Cardiac fibroblast (primary cell): ENCODE results near the gene BOK.
A peak's percentile ranks its signal among the peaks of the same experiment; 100 is the strongest.

ENCODE experiments used
- DNase-seq, 2 donors: peaks; one replicate each; pipeline versions ENCODE4 v3.0.0 to v3.0.0-alpha.2; 2010; ENCODE audit warnings: low read depth in 2 of 2
- H3K4me3 ChIP-seq, 2 donors: replicated peaks in 1 of 2; 1 replicate in 1 of 2; 2 replicates in 1 of 2; pipeline ENCODE4 v1.5.1; 2011; ENCODE audit warnings: low read depth in 2 of 2, low read length in 2 of 2, mild to moderate bottlenecking in 2 of 2, moderate library complexity in 1 of 2
- TF ChIP-seq, protein P1 (sequence below): IDR thresholded peaks from one replicate; pipeline ENCODE4 v1.5.1; 2011; ENCODE audit warnings: low read depth, mild to moderate bottlenecking, low read length, inconsistent platforms

Gene BOK, protein sequence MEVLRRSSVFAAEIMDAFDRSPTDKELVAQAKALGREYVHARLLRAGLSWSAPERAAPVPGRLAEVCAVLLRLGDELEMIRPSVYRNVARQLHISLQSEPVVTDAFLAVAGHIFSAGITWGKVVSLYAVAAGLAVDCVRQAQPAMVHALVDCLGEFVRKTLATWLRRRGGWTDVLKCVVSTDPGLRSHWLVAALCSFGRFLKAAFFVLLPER

DNA sequence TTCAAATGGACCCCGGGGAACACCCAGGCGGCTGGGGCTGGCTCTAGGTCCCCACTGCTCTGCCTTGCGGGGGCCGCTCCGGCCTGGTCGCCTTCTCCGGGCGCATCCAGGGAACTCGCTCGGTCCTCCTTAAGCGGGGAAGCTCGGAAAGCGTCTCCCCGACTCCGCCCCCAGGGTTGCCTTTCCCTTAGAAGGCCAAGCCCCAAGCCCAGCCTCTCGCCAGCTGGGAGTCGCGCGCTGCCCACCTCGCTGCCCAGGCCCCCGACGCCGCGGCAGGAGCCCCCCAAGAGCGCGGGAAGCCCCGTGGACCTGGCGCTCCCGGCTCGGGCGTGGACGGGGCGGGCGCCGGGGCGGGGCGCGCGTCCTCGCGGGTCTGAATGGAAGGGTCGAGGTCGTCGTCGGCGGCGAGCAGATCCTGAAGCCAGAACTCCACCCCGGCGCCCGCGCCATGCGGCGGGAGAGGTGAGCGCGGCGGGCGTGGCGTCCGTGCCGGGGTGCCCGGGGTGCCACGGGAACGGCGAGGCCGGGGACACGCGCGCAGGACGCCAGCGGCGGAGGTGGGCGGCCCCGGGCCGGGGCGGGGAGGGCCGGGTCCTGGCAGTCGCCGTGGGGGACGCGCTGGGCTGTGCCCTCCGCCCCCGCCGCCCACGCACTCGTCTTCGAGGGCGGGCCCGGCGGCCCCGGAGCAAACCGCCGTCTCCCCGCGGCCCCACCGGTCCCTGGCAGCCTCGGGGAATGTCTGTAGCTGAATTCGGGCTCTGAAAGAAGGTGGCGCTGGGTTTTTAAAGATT, at the start of gene BOK:
Gene BOK, plus strand, starts transcription at position 214 of the 791 bp plus-strand sequence. CDS start 739 bp downstream, outside the sequence.
- peak within 1 kb of the TSS; percentile 56 to 64 for H3K4me3 ChIP-seq
- peak; percentile 78 to 82 for DNase-seq
- TF ChIP-seq, protein P1, sequence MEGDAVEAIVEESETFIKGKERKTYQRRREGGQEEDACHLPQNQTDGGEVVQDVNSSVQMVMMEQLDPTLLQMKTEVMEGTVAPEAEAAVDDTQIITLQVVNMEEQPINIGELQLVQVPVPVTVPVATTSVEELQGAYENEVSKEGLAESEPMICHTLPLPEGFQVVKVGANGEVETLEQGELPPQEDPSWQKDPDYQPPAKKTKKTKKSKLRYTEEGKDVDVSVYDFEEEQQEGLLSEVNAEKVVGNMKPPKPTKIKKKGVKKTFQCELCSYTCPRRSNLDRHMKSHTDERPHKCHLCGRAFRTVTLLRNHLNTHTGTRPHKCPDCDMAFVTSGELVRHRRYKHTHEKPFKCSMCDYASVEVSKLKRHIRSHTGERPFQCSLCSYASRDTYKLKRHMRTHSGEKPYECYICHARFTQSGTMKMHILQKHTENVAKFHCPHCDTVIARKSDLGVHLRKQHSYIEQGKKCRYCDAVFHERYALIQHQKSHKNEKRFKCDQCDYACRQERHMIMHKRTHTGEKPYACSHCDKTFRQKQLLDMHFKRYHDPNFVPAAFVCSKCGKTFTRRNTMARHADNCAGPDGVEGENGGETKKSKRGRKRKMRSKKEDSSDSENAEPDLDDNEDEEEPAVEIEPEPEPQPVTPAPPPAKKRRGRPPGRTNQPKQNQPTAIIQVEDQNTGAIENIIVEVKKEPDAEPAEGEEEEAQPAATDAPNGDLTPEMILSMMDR: no peak

DNA sequence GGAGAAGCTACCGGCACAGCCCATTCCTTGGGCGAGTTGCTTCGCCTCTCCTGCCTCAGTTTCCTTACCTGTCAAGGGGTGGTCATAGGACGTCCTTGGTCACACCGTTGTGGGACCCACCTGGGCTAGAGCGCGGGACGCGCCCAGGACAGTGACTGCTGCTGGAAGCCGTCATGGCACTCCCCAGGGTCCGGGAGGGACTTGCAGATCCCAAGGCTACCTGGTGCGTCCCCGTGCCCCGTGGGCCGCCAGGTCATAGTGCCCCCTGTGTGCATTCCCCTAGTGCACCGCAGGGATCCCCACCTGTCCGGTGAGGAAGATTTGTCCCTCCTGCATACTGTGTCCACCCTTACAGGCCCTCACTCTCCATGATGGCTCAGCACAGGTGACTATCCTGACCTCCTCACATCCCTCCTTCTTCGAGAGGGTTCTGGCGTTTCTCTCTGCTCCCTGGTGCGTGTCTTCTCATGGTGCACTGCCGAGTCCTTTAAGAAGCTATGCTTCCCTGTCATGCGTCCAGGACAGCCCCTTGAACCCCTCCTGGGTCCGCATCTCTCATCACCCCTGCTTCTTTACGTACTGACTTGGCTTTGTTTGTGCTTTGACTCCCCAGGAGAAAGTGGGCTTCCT, 49.3 kb upstream of the BOK start:
- no peak for DNase-seq
- TF ChIP-seq, protein P1: no peak
- H3K4me3 ChIP-seq: peak overlapping the region; percentile 59 to 82

DNA sequence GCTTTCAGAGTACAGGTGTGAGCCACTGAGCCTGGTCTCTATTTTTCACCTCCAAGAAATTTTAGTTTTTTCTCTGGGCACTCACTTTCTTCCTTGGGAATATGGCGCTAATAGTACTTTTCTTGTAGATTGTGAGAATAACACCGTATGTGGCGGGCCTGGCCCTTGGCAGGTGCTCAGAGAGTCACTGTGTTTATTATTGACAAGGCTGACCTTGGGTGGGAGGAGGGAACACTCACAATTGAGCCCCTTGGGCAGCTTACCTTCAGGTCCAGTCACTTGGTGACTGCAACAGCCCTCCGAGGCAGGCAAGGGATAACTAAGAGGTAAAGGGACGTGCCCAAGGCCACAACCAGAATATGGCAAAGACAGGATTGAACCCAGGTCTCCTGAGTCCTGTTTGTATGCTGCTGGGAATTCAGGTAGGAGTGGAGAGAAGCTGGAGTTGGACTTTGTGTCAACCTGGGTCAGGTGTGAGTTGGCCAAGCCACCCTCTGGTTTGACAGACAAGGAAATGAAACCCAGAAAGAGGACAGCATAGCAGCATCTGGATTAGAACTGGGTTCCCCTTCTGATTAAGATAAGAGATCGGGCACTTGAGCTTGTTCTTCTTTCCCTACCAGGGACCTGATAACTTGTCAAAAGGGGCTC, 47.3 kb upstream of the BOK start:
- H3K4me3 ChIP-seq: no peak overlapping the region
- DNase-seq: no peak
- TF ChIP-seq, protein P1: no peak

DNA sequence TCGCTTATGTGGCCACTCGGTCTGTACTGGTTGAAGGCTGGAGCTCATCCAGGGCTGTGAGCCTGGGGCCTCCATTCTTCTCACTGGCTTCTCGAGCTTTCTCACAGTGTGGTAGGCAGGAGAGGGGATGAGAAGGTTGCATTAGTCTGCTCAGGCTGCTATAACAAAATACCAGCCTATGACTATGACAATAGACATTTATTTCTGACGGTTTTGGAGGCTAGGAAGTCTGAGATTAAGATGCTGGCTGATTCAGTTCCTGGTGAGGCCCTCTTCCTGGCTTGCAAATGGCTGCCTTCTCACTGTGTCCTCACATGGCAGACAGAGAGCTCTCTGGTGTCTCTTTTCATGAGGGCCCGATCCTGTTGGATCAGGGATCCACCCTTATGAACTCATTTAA, 44.0 kb upstream of the BOK start:
- TF ChIP-seq, protein P1: no peak
- no peak overlapping the region for H3K4me3 ChIP-seq
- DNase-seq: peak in 1 of 2 donors; percentile 45

DNA sequence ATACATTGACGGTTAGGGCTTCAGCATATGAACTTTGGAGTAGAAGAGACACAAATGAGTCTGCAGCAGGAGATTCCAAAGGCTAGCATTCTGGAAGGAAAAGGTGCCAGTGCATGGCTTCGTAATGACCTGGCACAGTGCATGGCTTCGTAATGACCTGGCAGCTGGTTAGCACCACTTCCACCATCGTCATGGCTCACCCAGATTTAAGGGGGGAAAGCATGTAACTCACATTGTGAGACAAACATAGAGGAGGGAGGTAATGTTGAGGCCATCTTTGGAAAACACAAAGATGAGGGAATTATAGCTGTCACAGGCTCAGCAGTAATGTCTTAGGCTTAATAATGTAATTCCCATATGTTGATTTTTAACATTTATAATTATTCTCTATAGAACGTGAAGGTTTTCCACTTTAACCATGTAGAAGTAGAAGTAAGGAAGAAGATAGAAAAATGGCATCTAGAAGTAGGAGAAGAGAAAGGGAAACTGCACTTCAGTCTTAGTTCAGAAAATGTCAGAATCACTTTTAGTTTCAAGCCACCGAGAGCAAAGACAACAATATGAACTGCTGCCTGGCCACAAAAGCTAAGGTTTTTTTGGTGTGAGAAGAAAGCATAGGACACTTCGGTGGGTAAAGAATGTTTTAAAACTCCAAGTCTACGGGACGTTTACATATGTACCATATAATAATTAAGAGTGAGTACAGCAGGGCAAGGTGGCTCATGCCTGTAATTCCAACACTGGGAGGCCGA, 43.4 kb upstream of the BOK start:
- DNase-seq: no peak
- H3K4me3 ChIP-seq: no peak overlapping the region
- TF ChIP-seq, protein P1: no peak

DNA sequence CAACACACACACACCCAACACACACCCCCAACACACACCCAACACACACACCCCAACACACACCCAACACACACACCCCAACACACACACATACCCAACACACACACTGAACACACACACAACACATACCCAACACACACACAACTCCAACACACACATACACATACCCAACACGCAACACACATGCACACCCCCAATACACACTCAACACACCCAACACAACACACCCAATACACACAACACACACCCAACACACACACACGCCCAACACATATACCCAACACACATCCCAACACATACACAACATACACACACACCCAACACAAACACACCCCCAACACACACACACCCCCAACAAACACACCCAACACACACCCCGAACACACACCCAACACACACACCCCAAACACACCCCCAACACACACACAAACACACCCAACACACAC, 42.0 kb upstream of the BOK start:
- TF ChIP-seq, protein P1: no peak
- DNase-seq: no peak
- no peak overlapping the region for H3K4me3 ChIP-seq
